Activated CD4-positive, alpha-beta T cell treated with anti-CD3 and anti-CD28 coated beads, Interleukin-2, amount 50 U/mL, for 1 hour (primary cell): Measurements from ENCODE around the gene OR5B21.

Experiments
- DNase-seq: peaks from one replicate; pipeline ENCODE4 v3.0.0-alpha.2; 2020

Gene OR5B21

GRCh38 chr11:58490827-58491226 lies 17.1 kb downstream of the OR5B21 start:
- DNase-seq, result no peak

GRCh38 chr11:58487170-58487569 lies 20.7 kb downstream of the OR5B21 start:
- no peak for DNase-seq

GRCh38 chr11:58485961-58486360 lies 21.9 kb downstream of the OR5B21 start:
- no peak for DNase-seq

- DNase-seq, result no peak
These were observed 36.0 kb downstream of the OR5B21 start for GRCh38 chr11:58471892-58472291.

GRCh38 chr11:58466293-58466692 lies 41.6 kb downstream of the OR5B21 start:
- DNase-seq, result no peak

- no peak for DNase-seq
These were observed 42.2 kb downstream of the OR5B21 start for GRCh38 chr11:58465690-58466089.
